Right hindlimb (tissue), 1 donor: ENCODE measurements around the gene CASD1.

Experiments used
- DNase-seq: peaks from one replicate; pipeline ENCODE4 v3.0.0-alpha.2; 2018

Gene CASD1

GRCh38 chr7:94509264-94509886 lies at the start of gene CASD1:
Gene CASD1, plus strand, starts transcription at chr7:94509809. Its CDS starts 276 bp downstream, at chr7:94510085.
- no peak for DNase-seq

GRCh38 chr7:94466516-94466915 lies 43.1 kb upstream of the CASD1 start:
- DNase-seq, result no peak

DNA sequence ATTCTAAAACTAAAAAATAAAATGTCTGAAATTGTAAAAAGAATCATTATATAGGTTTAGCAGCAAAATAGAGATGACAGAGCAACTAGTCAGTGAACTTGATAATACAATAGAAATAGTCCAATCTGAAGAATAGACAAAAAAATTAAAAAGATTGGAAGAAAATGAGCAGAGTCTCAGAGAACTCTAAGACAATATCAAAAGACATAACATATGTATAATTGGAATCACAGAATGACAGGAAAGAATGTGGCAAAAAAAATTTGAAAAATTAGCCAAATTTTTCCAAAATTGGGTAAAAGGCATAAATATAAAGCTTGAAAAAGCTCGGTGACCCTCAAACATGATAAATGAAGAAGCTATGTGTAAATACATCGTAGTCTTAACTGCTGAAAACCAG lies 38.0 kb upstream of the CASD1 start:
- no peak for DNase-seq

DNA sequence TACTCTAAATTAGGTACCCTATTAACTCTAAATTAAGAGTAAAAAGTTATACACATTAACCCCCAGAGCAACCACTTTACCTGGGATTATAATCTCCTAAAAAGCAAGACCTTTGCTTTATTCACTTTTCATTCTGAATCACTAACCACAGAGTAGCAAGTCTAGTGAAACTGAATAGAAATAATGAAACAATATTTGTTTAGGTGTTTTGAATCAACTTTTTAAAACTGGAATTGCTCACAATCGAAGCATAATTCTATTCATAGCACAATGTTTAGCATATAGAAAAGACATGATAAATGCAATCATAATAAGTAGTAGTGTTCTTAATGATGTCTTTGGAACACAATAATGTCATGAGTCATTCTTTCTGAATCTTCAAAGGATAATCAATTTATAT lies 37.0 kb upstream of the CASD1 start:
- DNase-seq, result no peak

DNA sequence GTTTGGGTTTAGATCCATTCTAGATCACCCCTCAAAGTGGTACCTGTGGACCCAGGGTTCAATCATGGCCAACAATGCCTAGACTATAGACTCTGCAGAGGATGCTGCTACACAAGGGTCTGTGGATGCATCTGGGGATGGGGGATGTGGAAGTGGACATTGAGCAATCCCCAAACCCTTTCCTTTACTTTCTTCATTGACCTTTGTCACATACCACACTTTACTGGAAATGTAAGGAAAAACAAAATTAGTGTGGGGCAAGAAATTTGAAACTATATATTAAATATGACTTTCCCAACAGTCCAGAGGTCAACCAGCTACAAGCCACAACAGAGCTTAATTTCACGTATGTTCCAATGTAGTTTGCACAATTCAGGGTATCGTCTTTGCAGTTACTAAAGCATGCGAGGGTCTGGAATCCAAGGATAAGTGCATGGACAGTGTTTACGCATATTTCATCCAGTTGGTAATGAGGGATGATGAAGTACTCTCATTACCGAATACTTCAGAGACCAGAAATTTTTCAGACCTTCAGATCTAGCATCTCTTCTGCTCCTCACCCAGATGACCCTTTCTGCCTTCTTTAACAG lies 33.3 kb upstream of the CASD1 start:
- DNase-seq, result no peak

GRCh38 chr7:94477878-94478277 lies 31.7 kb upstream of the CASD1 start:
- no peak for DNase-seq

- no peak for DNase-seq
Observed at GRCh38 chr7:94478648-94479214, 30.9 kb upstream of the CASD1 start.

GRCh38 chr7:94481279-94481678 lies 28.3 kb upstream of the CASD1 start:
- no peak for DNase-seq

DNA sequence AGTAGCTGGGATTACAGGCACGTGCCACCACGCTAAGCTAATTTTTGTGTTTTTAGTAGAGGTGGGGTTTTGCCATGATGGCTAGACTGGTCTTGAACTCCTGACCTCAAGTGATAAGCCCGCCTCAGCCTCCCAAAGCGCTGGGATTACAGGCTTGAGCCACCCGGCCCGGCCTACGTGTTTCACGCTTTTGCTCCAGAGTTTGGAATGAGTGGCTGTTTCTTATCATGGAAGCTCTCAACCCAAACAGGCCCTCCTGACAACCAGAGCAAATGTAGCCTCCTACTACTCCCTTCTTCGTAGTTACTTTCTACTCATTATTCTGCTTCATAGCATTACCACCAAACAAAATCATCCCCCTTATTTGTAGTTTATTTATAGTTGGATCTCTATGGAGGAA lies 26.8 kb upstream of the CASD1 start:
- no peak for DNase-seq

DNA sequence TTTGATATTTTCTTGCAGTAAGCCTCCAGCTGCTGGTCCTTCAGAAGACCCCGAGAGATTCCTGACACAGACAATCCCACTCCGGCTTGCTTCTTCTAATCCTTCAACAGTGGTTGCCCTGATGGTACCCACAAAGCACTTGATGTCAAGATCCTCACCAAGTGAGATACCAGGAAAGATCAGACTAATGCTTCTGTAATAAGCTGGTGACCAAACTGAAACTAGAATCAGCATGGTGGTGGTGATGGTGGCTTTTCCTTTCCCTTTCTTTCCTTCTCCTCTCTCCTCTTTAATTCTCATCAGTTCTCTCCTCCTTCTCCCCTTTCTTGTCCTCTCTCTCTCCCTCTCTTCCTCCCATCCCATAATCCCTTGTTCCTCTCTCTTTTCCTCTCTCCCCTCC lies 25.8 kb upstream of the CASD1 start:
- DNase-seq, result no peak

DNA sequence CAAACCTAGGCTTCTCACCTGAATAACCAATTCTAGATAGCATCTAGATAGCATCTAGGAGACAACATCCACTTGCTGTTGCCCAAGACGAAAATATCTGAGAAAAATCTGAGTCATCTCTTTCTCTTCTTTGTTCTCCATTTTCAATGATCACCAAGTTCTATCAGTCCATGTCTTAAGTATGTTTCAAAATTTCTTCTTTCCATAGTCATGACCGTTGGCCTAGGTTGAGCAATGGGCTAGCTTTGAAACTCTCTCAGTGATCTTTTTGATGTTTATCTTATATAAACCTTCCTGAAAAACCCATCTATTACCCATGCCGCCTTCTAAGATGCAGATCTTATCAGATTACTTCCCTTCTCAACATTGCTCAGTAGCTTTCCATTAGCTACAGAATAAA lies 23.4 kb upstream of the CASD1 start:
- no peak for DNase-seq

GRCh38 chr7:94491410-94491809 lies 18.2 kb upstream of the CASD1 start:
- no peak for DNase-seq

DNA sequence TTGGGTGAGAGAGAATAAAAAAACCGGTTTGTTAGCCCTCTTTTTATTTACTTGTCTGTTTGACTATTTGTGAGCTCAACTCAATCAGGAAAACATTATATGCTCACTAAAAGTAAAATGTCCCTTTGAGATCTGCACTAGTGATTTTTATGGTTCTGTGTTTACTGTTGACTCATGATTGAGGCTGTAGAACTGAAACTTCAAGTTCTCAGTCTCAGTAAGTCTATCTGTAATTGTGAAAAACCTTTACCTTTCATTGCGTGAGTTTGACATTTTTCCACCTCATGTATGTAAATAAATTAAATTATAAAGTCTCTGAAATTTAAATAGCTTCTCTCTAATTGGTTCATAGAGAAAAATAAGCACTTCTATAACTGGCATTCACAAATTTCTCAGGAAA lies 17.0 kb upstream of the CASD1 start:
- DNase-seq, result no peak

DNA sequence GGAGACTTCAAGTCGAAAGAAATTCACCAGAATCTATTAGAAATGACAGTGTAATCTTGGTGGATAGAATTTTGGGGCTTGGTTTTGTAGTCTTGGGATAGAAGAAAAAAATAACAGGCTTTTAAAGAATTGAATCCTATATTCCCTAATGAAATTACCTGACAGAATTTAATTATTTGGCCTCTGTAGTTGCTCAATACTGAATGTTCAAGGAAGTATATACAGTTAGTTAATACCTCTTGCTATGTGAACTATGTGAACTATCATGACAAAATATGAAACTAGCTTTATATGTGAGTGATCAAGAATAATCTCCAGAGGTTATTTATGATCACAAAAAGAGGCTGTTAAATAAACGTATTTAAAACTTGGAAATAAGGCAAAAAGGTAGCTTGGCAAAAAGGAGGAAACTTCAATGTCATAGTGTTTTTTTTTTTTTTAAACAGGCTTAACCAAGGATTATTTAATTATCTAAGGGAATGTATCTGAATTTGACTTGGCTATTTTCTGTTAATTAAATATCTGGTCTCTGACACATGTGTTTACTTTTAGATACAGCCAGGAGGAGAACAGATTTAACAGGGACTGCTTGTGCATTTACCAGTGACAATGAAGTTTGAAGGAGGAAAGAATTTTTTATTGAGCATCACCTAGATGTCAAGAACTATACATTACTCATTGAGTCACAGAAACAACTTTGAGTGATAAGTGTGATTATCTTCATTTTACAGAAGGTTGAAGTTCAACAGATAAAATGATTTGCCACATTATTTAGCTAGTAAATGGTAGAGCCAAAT lies 11.5 kb upstream of the CASD1 start:
- no peak for DNase-seq

GRCh38 chr7:94498918-94499317 lies 10.7 kb upstream of the CASD1 start:
- DNase-seq, result no peak

DNA sequence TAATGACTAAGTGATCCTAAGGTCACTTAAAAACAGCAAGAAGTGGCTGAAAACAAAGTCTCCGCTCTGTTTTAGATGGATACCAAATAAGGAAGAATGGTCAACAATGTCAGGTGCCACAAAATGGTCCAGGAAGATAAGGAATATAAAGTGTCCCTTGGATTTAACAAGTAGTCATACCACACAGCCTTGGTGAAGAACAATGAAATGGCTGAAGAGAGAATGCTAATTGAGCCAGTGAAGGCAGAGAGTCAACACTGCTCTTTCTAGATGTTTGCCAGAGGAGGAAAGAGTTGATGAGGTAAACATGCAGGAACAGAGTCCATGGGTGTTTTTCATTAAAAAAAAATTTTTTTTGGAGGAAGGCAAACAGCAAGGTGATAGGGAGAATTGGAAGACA lies 2.1 kb upstream of the CASD1 start:
- DNase-seq, result no peak

DNA sequence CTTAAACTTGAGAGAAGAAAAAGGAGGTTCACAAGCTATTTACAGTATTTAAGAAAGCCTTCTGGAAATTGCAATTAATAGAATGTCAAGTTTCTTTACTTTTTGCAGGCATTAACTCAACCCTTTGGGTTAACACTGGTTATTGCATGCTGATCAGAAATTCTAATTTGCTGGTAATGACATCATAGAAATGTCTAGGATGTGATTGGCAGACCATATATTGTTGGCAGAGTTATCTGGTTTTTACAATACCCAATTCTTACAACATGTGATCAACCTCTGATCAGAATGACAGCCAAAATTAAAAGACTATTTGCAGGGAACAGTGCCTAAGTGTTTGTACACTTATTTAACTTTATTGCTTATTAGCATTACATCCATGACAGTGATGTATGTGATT lies 1.6 kb upstream of the CASD1 start:
- no peak for DNase-seq

GRCh38 chr7:94509887-94510581 lies 425 bp downstream of the CASD1 start:
- DNase-seq, result peak; percentile 85

- peak; percentile 87 for DNase-seq
Observed at GRCh38 chr7:94510582-94511496, 1.2 kb downstream of the CASD1 start.

- DNase-seq, result no peak
Observed at GRCh38 chr7:94511718-94512117, 2.1 kb downstream of the CASD1 start.

- no peak for DNase-seq
Observed at GRCh38 chr7:94512735-94513564, 3.3 kb downstream of the CASD1 start.

DNA sequence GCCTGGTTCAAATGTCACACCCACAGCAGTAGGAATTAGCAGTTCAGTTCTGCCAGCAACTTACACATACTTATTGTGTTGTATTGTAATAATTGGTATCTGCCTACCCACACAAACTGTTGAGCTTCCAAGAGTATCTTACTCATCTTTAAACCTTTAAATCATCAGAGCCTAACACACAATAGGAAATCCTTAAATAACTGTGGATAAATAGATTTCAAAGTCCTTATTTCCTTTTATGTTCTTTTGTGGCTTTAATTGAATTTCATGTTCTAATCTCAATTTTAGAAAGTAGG lies 3.9 kb downstream of the CASD1 start:
- DNase-seq, result no peak
